Astrocyte (in vitro differentiated cells and primary cell): ENCODE data around the gene HLX. TPM values are rescaled to one million over a fixed set of nuclear protein-coding genes. Genes with fewer than 3 reads are reported as not detected.

Experiments used
- DNase-seq: peaks from one replicate; pipeline ENCODE4 v3.0.0-alpha.2; 2010; ENCODE audit warnings: low read depth
- FAIRE-seq: peaks from 2 replicates; lab custom pipeline; 2011; peaks lifted over from hg19 to GRCh38; lab: Jason Lieb, UNC
- H2AFZ ChIP-seq: 2 replicates; pipeline ENCODE4 v1.6.0; 2012; ENCODE audit warnings: low read depth, low read length, inconsistent platforms
- H3K27ac ChIP-seq: 2 replicates; pipeline ENCODE4 v1.5.1; 2011; ENCODE audit warnings: low read depth, low read length, inconsistent platforms
- H3K27me3 ChIP-seq: 2 replicates; pipeline ENCODE4 v1.6.0; 2011; ENCODE audit warnings: low read length, inconsistent platforms; ENCODE audit not compliant: insufficient read depth
- H3K36me3 ChIP-seq: 2 replicates; pipeline ENCODE4 v1.5.1; 2011; ENCODE audit warnings: low read length, inconsistent platforms; ENCODE audit not compliant: insufficient read depth
- H3K4me1 ChIP-seq: 2 replicates; pipeline ENCODE4 v1.5.1; 2011; ENCODE audit warnings: low read length, inconsistent platforms; ENCODE audit not compliant: insufficient read depth
- H3K4me2 ChIP-seq: 2 replicates; pipeline ENCODE4 v1.6.0; 2012; ENCODE audit warnings: low read length, inconsistent platforms
- H3K4me3 ChIP-seq: 2 replicates; pipeline ENCODE4 v1.5.1; 2011; ENCODE audit warnings: low read depth, mild to moderate bottlenecking, low read length, inconsistent platforms; ENCODE audit not compliant: insufficient read depth
- H3K79me2 ChIP-seq: 2 replicates; pipeline ENCODE4 v1.6.0; 2012; ENCODE audit warnings: mild to moderate bottlenecking, low read length, inconsistent platforms; ENCODE audit not compliant: insufficient read depth
- H3K9ac ChIP-seq: 2 replicates; pipeline ENCODE4 v1.6.0; 2012; ENCODE audit warnings: mild to moderate bottlenecking, low read length, inconsistent platforms
- H3K9me3 ChIP-seq: 2 replicates; pipeline ENCODE4 v1.5.1; 2012; ENCODE audit warnings: low read depth, mild to moderate bottlenecking, low read length, inconsistent platforms; ENCODE audit not compliant: insufficient read depth
- H4K20me1 ChIP-seq: 2 replicates; pipeline ENCODE4 v1.6.0; 2012; ENCODE audit warnings: low read length, inconsistent platforms; ENCODE audit not compliant: insufficient read depth
- H3K27ac Mint-ChIP-seq: one replicate; pipeline ENCODE4 v1.8.0; 2021; ENCODE audit warnings: mild to moderate bottlenecking, mixed read lengths; ENCODE audit not compliant: unreplicated experiment
- H3K27me3 Mint-ChIP-seq: one replicate; pipeline ENCODE4 v1.8.0; 2021; ENCODE audit warnings: low read depth, mixed read lengths; ENCODE audit not compliant: unreplicated experiment
- H3K36me3 Mint-ChIP-seq: one replicate; pipeline ENCODE4 v1.8.0; 2021; ENCODE audit warnings: low read depth, mixed read lengths; ENCODE audit not compliant: unreplicated experiment
- H3K4me1 Mint-ChIP-seq: one replicate; pipeline ENCODE4 v1.8.0; 2021; ENCODE audit warnings: low read depth, mixed read lengths; ENCODE audit not compliant: unreplicated experiment
- H3K4me3 Mint-ChIP-seq: one replicate; pipeline ENCODE4 v1.8.0; 2021; ENCODE audit warnings: mild to moderate bottlenecking, moderate library complexity, mixed read lengths; ENCODE audit not compliant: unreplicated experiment
- H3K9me3 Mint-ChIP-seq: one replicate; pipeline ENCODE4 v1.8.0; 2021; ENCODE audit warnings: mild to moderate bottlenecking, mixed read lengths; ENCODE audit not compliant: unreplicated experiment
- CTCF ChIP-seq: IDR thresholded peaks from 2 replicates; pipeline ENCODE4 v1.5.1; 2011; ENCODE audit warnings: low read depth, mild to moderate bottlenecking, inconsistent platforms, low read length, moderate library complexity; ENCODE audit not compliant: insufficient read depth
- EZH2 ChIP-seq: IDR thresholded peaks from 2 replicates; pipeline ENCODE4 v1.6.1; 2012; ENCODE audit warnings: mild to moderate bottlenecking, low read length, inconsistent platforms; ENCODE audit not compliant: insufficient read depth
- total RNA-seq: library from RNA; stranded (reverse); gene quantifications from 2 replicates; pipeline ENCODE4 v1.2.1, GENCODE V29; 2021

The HLX gene
- total RNA-seq, 1 donor from 2014 or later, result 1.4 TPM

GRCh38 chr1:220834155-220834870 lies 44.9 kb upstream of the HLX start:
- Histone ChIP-seq H3K27ac (no peak overlapping the region), H3K4me3 (no peak overlapping the region), H3K9me3 (no peaks in the 10 kb centered on the region), H3K79me2 (no peaks in the 10 kb centered on the region), H2AFZ (no peak overlapping the region), H4K20me1 (no peaks in the 10 kb centered on the region), H3K9ac (no peak overlapping the region), H3K4me2 (no peak overlapping the region), H3K27me3 (no peaks in the 10 kb centered on the region), H3K4me1 (no peaks in the 10 kb centered on the region), H3K36me3 (no peaks in the 10 kb centered on the region)
- FAIRE-seq (no peak), DNase-seq (no peak)
- Mint-ChIP-seq H3K9me3 (peaks cover 1% of the 10 kb centered on the region), H3K27ac (no peak overlapping the region), H3K4me3 (no peak overlapping the region), H3K36me3 (no peaks in the 10 kb centered on the region), H3K4me1 (no peaks in the 10 kb centered on the region), H3K27me3 (peaks cover 7% of the 10 kb centered on the region)
- TF ChIP-seq EZH2 (no peak), CTCF (no peak)

- H3K79me2 ChIP-seq, result no peaks in the 10 kb centered on the region
- H3K36me3 Mint-ChIP-seq, result no peaks in the 10 kb centered on the region
- H2AFZ ChIP-seq, result no peak overlapping the region
- H3K4me3 Mint-ChIP-seq, result no peak overlapping the region
- no peaks in the 10 kb centered on the region for H4K20me1 ChIP-seq
- H3K36me3 ChIP-seq, result no peaks in the 10 kb centered on the region
- peaks cover 1% of the 10 kb centered on the region for H3K9me3 Mint-ChIP-seq
- H3K4me1 Mint-ChIP-seq, result no peaks in the 10 kb centered on the region
- H3K9me3 ChIP-seq, result no peaks in the 10 kb centered on the region
- no peak for DNase-seq
- no peak overlapping the region for H3K9ac ChIP-seq
- no peak overlapping the region for H3K27ac ChIP-seq
- no peak overlapping the region for H3K4me3 ChIP-seq
- H3K27ac Mint-ChIP-seq, result no peak overlapping the region
- no peaks in the 10 kb centered on the region for H3K27me3 Mint-ChIP-seq
- H3K4me2 ChIP-seq, result no peak overlapping the region
- no peaks in the 10 kb centered on the region for H3K27me3 ChIP-seq
- FAIRE-seq, result no peak
- no peaks in the 10 kb centered on the region for H3K4me1 ChIP-seq
- TF ChIP-seq EZH2 (no peak), CTCF (no peak)
These were observed 40.7 kb upstream of the HLX start for GRCh38 chr1:220838578-220838977.

- Histone ChIP-seq H3K27ac (no peak overlapping the region), H2AFZ (no peak overlapping the region), H3K4me3 (no peak overlapping the region), H3K9me3 (no peaks in the 10 kb centered on the region), H4K20me1 (no peaks in the 10 kb centered on the region), H3K4me1 (no peaks in the 10 kb centered on the region), H3K36me3 (no peaks in the 10 kb centered on the region), H3K27me3 (no peaks in the 10 kb centered on the region), H3K9ac (no peak overlapping the region), H3K4me2 (no peak overlapping the region), H3K79me2 (no peaks in the 10 kb centered on the region)
- FAIRE-seq (no peak), DNase-seq (no peak)
- no peak overlapping the region for H3K27ac Mint-ChIP-seq
- no peaks in the 10 kb centered on the region for H3K4me1 Mint-ChIP-seq
- H3K9me3 Mint-ChIP-seq, result no peaks in the 10 kb centered on the region
- TF ChIP-seq CTCF (no peak), EZH2 (no peak)
- no peaks in the 10 kb centered on the region for H3K27me3 Mint-ChIP-seq
- H3K36me3 Mint-ChIP-seq, result no peaks in the 10 kb centered on the region
- no peak overlapping the region for H3K4me3 Mint-ChIP-seq
These were observed 39.8 kb upstream of the HLX start for GRCh38 chr1:220839474-220839873.
